Measurements from ENCODE around the gene TIMM50.

TIMM50 gene

DNA sequence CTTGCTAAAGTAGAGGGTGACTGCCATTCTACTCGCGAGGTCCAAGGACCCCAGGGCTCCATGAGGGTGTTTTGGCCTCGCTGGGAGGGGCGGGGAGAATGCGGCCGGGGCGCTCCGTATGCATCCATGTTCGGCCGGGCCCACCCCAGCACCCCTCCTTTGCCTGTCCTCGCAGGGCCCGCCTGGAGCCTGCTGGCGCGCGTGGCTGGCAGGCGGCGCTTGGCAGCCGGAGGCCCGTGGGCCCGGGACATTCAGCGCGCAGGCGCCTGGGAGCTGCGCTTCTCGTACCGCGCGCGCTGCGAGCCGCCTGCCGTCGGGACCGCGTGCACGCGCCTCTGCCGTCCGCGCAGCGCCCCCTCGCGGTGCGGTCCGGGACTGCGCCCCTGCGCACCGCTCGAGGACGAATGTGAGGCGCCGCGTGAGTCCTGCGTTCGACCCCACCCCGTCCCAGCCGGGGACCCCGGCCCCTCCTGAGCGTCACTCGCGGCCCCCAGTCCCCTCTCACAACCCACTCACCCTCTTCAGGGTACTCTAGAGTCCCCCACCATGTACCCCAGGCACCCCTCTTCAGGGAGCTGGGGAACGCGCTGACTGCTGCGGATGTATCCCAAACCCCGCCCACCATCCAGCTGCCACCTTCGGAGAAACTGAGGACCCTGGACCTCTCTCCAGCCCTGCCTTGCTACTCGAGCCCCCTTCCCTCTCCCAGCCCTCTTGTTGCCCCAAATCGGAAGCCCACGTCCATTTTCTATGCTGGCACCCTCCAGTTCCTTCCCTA lies 22.2 kb downstream of the TIMM50 start:
- DNase-seq, result peak; percentile 59 to 79 (median 70)

DNA sequence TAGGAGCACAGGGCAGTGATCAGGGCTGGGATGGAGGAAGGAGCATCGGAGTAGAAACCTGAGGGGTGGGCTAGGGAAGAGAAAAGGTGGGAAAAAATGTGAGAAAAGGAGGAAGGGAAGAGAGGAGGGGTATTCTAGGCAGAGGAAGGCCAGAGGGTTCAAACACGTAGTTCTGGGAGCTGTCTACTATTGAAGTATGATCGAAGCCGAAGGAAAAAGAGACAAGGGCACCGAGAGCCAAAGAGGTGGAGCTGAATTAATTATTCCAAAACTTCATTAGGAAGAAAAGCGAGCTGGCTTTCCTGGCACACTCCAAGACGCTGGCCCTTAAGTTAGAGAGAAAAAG lies 25.9 kb downstream of the TIMM50 start:
- DNase-seq, result no peak

DNA sequence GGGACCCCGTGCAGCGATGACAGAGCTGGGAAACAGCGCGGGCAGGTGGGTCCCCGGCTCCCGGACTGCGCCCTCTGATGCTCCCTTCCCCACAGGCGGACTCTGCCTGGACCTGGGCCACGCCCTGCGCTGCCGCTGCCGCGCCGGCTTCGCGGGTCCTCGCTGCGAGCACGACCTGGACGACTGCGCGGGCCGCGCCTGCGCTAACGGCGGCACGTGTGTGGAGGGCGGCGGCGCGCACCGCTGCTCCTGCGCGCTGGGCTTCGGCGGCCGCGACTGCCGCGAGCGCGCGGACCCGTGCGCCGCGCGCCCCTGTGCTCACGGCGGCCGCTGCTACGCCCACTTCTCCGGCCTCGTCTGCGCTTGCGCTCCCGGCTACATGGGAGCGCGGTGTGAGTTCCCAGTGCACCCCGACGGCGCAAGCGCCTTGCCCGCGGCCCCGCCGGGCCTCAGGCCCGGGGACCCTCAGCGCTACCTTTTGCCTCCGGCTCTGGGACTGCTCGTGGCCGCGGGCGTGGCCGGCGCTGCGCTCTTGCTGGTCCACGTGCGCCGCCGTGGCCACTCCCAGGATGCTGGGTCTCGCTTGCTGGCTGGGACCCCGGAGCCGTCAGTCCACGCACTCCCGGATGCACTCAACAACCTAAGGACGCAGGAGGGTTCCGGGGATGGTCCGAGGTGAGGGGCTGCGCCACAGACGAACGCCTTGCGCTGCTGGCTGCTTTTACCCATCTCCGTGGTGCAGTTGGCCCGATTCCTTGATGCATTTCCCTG lies 26.5 kb downstream of the TIMM50 start:
- DNase-seq, result peak in 4 of 6 experiments; percentile 16 to 33 (median 27)

GRCh38 chr19:39507715-39508364 lies 27.2 kb downstream of the TIMM50 start:
- DNase-seq, result no peak

GRCh38 chr19:39508629-39509028 lies 28.0 kb downstream of the TIMM50 start:
- no peak for DNase-seq

DNA sequence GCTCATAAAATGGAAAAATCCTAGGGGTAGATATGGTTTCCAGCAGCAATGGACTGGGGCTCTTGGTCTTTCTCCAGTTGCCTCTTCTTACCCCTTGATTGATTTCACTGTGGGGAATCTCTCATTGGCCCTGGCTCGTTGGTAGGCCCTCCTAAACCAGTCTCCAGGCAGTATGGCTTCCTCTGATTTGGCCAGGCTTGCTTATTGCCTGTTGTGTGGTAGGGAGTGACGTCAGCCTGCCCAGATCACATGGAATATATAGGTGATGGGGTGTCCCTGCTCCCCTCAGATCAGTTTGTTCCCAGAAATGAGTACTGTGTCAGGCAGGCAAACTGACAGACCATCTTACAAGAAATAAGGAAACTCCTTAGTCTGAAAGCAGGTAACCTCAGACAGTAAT lies 28.6 kb downstream of the TIMM50 start:
- no peak for DNase-seq

GRCh38 chr19:39512988-39513387 lies 32.4 kb downstream of the TIMM50 start:
- DNase-seq, result no peak

DNA sequence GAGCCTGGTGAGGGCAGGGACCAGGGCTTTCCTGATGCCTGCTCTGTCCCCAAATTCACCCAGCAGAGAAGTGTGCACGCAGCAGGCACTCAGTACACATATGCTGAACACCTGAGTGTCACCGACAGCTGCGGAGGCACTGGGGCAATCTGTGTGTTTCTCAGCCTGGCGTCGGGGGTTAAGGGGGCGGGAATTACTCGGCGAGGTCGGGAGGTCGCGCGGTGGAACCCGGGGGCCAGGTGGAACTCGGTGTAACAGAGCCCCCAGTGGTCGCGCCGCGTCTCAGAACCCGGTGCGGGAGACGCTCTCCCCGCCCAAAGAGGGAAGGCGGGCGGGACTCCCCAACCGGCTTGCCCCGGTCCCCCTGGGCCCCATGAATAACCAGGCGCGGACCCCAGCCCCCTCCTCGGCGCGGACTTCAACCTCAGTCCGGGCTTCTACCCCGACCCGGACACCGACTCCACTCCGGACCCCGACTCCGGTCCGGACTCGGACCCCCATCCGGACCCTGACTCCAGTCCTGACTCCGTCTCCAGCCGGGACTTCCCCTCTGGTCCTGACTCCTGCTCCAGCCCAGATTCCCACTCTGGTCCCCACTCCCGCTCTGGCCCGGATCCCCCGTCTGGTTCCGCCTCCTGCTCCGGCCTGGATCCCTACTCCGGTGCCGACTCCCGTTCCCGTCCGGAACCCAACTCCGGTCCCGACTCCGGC lies 34.4 kb downstream of the TIMM50 start, which contains the start of gene SELENOV:
TSS of gene SELENOV (plus strand) at position 300 of the 711 bp plus-strand sequence. CDS start at position 374, 74 bp downstream.
- peak in 3 of 6 experiments; percentile 19 to 28 (median 26) for DNase-seq

DNA sequence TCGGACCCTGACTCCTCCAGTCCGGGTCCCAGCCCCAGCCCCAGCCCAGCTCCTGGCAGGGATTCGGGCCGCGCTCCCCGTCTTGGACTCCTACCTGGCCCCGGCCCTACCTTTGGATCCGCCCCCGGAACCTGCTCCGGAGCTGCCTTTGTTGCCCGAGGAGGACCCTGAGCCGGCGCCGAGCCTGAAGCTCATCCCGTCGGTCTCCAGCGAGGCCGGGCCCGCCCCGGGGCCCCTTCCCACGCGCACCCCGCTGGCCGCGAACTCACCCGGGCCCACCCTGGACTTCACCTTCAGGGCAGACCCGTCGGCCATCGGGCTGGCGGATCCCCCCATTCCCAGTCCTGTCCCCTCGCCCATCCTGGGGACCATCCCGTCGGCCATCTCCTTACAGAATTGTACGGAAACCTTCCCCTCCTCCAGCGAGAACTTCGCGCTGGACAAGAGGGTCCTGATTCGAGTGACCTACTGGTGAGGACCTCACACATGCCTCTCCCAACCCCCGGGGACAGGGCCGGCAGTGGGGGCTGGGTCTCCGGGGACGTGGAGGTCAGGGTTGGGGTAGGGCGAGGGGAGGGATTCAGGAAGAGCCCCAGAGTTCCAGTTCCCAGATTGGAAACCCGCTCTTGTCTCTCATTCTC lies 35.0 kb downstream of the TIMM50 start:
- peak in 3 of 6 experiments; percentile 7 to 27 (median 24) for DNase-seq

DNA sequence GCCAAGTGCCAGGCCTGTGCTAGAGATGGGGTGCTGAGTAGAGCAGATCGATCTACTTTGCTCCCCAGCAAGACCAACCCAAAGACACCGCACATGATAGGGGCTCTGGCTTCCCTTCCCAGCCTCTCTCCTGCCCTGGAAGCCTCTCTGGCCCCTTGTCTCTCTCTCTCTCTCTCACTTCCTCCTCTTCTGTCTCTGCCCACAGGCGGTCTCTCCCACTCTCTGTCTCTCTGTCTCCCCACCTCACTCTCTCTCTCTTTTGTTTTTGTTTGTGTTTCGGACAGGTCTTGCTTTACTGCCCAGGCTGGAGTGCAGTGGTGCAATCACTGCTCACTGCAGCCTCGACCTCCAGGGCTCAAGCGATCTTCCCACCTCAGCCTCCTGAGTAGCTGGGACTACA lies 35.6 kb downstream of the TIMM50 start:
- no peak for DNase-seq

DNA sequence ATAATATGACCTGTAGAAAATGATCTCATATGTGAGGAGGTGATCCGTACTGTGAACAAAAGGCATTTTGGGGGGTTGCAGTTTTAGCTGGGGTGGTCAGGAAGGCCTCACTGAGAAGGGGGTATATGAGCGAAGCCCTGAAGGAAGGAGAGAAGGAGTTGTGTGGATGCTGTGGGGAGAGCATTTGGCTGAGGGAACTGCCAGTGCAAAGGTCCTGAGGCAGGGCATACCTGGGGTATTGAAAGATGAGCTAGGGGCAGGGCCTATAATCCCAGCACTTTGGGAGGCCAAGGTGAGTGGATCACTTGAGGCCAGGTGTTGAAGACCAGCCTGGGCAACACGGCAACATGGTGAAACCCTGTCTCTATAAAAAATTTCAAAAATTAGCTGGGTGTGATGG lies 36.8 kb downstream of the TIMM50 start:
- DNase-seq, result no peak

- DNase-seq, result no peak
These were observed 37.8 kb downstream of the TIMM50 start for GRCh38 chr19:39518458-39518857.

GRCh38 chr19:39518975-39519374 lies 38.3 kb downstream of the TIMM50 start:
- DNase-seq, result no peak

DNA sequence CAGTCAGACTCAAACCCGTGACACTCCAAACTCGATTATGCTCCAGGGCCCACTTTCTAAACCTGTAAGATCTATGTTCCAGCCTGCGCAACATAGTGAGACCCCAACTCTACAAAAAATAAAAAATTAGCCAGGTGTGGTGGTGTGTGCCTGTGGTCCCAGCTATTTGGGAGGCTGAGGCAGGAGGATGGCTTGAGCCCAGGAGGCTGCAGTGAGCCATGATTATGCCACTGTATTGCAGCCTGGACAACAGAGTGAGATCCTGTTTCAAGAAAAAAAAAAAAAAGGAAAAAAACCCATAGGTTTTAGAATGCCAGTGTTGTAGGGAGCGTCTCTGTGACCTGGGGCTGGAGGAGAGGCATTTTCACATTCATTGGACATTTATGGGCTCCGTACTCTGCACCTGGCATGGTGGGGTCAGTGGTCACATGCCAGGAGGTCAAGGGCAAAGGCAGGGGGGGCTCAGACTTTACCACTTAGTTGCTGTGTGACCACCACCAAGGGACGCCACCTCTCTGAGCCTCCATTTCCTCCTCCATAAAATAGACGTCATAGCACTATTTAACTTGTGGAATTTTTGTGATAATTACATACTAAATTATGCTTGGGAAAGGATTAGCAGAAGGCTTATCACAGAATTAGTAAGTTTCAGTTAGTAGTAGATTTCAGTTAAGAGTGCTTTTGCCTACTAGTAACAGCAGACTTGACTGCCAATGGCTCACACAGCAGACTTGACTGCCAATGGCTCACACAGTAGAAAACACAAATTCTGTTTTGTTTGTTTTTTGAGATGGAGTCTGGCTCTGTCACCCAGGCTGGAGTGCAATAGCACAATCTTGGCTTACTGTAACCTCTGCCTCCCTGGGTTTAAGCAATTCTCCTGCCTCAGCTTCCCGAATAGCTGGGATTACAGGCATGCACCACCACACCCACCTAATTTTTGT lies 40.2 kb downstream of the TIMM50 start:
- DNase-seq, result no peak

GRCh38 chr19:39524495-39524894 lies 43.9 kb downstream of the TIMM50 start:
- no peak for DNase-seq

- DNase-seq, result no peak
These were observed 44.6 kb downstream of the TIMM50 start for GRCh38 chr19:39525205-39525604.

DNA sequence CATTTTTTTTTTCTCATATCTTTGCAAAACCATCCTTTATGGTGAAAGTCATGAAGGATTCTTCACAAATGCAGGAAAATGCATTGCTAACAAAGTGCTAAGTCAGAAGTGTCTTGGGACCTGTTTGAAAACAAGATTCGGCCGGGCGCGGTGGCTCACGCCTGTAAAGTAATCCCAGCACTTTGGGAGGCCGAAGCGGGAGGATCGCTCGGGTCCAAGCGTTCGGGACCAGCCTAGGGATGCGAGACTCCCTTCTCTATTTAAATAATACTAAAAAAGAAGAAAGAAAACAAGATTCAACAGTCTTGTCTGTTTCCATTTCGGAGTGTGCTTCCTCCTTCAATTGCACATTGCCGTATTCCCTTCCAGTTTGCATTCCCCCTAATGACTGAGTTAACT lies 51.2 kb downstream of the TIMM50 start:
- DNase-seq, result no peak

- DNase-seq, result peak; percentile 81 to 96 (median 92)
These were observed 51.8 kb downstream of the TIMM50 start, which contains the start of gene EID2B for GRCh38 chr19:39532233-39533002. TSS of gene EID2B (minus strand) at chr19:39532852. CDS start at chr19:39532802, 50 bp downstream.

DNA sequence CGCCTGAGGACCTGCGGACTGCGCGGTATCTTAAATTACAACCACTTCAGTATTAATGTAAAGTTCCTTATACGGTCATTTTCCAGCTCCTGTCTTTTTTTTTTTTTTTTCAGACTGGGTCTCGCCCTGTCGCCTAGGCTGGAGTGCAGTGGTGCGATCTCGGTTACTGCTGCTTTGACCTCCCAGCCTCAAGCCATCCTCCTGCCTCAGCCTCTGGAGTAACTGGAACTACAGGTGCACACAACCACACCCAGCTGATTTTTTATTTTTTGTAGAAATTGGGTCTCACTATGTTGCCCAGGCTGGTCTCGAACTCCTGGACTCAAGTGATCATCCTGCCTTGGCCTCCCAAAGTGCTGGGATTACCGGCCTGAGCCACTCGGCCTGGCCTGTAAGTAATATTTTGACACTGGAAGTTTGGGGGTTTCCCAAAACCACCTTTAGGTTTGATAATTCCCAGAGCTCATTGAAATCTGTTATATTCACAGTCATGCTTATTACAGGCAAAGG lies 52.4 kb downstream of the TIMM50 start:
- no peak for DNase-seq

DNA sequence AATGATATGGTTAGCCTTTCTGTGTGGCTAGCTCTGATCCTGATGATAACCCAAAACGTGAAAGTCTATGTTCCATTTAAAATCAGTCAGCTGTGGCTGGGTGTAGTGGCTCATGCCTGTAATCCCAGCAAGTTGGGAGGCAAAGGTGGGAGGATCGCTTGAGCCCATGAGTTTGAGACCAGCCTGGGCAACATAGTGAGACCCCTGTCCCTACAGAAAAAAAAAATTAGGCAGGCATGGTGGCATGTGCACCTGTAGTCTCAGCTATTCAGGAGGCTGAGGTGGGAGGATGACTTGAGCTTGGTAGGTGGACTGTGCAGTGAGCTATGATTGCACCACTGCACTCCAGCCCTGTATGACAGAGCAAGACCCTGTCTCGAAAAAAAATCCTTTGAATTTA lies 53.2 kb downstream of the TIMM50 start:
- DNase-seq, result no peak

Measured in stimulated activated naive CD4-positive, alpha-beta T cell (primary cell).